Measurements from ENCODE around the gene ZNF410. TPM values are rescaled to one million over a fixed set of nuclear protein-coding genes. Genes with fewer than 3 reads are reported as not detected.
"Not testable (repeated sequence)": the region's sequence is repeated elsewhere in the genome, so short reads cannot be mapped to it uniquely, and the experiment has no call there.

ZNF410 gene
- 10 to 100 TPM; 54.2 to 56.5 TPM for total RNA-seq

GRCh38 chr14:73886449-73887317 is at the start of gene ZNF410:
Gene ZNF410, plus strand, starts transcription at chr14:73886859. Its CDS starts 5,317 bp downstream, at chr14:73892176.
- H3K27ac Mint-ChIP-seq: peak within 1 kb of the TSS; percentile 94
- no peaks in the 10 kb centered on the region for H3K9me3 Mint-ChIP-seq
- ChIA-PET CTCF (interaction anchor here (0.8 to 1.7 kb wide), 5 partner anchors 8 to 100 kb away, joined by 3 to 6 read pairs (median 3); partner anchors contain the start of genes COQ6 and FAM161B), POLR2A (interaction anchor here (0.7 to 3.2 kb wide), 27 partner anchors 10 to 396 kb away, joined by 3 to 35 read pairs (median 4); partner anchors contain the start of genes BBOF1, COQ6, ENTPD5 and FAM161B)
- peaks cover 17% of the 10 kb centered on the region for H3K36me3 Mint-ChIP-seq (ENCODE audit: low read depth)
- peaks cover 51% of the 10 kb centered on the region for H3K4me1 Mint-ChIP-seq
- no peaks in the 10 kb centered on the region for H3K27me3 Mint-ChIP-seq
- H3K4me3 Mint-ChIP-seq: peak within 1 kb of the TSS; percentile 96
- peak; percentile 88 for DNase-seq

GRCh38 chr14:73838293-73839034 is 48.2 kb upstream of the ZNF410 start:
- H3K27me3 Mint-ChIP-seq; H3K36me3 Mint-ChIP-seq (ENCODE audit: low read depth); H3K9me3 Mint-ChIP-seq; H3K27ac Mint-ChIP-seq; POLR2A ChIA-PET; H3K4me3 Mint-ChIP-seq; DNase-seq; H3K4me1 Mint-ChIP-seq: not testable (repeated sequence)
- CTCF ChIA-PET: interaction anchor here (0.6 kb wide), 1 partner anchor 333 kb away, joined by 3 read pairs; no protein-coding TSS in a partner anchor

GRCh38 chr14:73842201-73842600 is 44.5 kb upstream of the ZNF410 start:
- Mint-ChIP-seq H3K4me3 (no peak overlapping the region), H3K9me3 (no peaks in the 10 kb centered on the region), H3K36me3 (ENCODE audit: low read depth) (no peaks in the 10 kb centered on the region), H3K27me3 (peaks cover 7% of the 10 kb centered on the region), H3K4me1 (no peaks in the 10 kb centered on the region), H3K27ac (no peak overlapping the region)
- ChIA-PET CTCF (interaction anchor here (0.7 kb wide), 1 partner anchor 327 kb away, joined by 3 read pairs; no protein-coding TSS in a partner anchor), POLR2A (no interaction called here)
- no peak for DNase-seq

- POLR2A ChIA-PET: interaction anchor here (1.0 kb wide), 1 partner anchor 9 kb away, joined by 3 read pairs; the partner anchor contains the start of gene PTGR2
- Mint-ChIP-seq H3K36me3 (ENCODE audit: low read depth) (no peaks in the 10 kb centered on the region), H3K27ac (no peak overlapping the region), H3K4me1 (no peaks in the 10 kb centered on the region), H3K4me3 (no peak overlapping the region), H3K9me3 (no peaks in the 10 kb centered on the region), H3K27me3 (peaks cover 9% of the 10 kb centered on the region)
- no peak for DNase-seq
- CTCF ChIA-PET: interaction anchor here (0.7 kb wide), 1 partner anchor 328 kb away, joined by 3 read pairs; no protein-coding TSS in a partner anchor
Measured at GRCh38 chr14:73842851-73843250, 43.8 kb upstream of the ZNF410 start.

- H3K27ac Mint-ChIP-seq: no peak overlapping the region
- peaks cover 10% of the 10 kb centered on the region for H3K27me3 Mint-ChIP-seq
- DNase-seq: no peak
- no peaks in the 10 kb centered on the region for H3K9me3 Mint-ChIP-seq
- H3K4me3 Mint-ChIP-seq: no peak overlapping the region
- no peaks in the 10 kb centered on the region for H3K4me1 Mint-ChIP-seq
- POLR2A ChIA-PET: interaction anchor here (1.0 kb wide), 1 partner anchor 9 kb away, joined by 3 read pairs; the partner anchor contains the start of gene PTGR2
- H3K36me3 Mint-ChIP-seq (ENCODE audit: low read depth): no peaks in the 10 kb centered on the region
- CTCF ChIA-PET: no interaction called here
Measured at GRCh38 chr14:73843296-73843695, 43.4 kb upstream of the ZNF410 start.

- POLR2A ChIA-PET: no interaction called here
- peaks cover 10% of the 10 kb centered on the region for H3K4me1 Mint-ChIP-seq
- H3K36me3 Mint-ChIP-seq (ENCODE audit: low read depth): peaks cover 2% of the 10 kb centered on the region
- CTCF ChIA-PET: no interaction called here
- H3K9me3 Mint-ChIP-seq: no peaks in the 10 kb centered on the region
- no peak overlapping the region for H3K4me3 Mint-ChIP-seq
- no peak for DNase-seq
- no peak overlapping the region for H3K27ac Mint-ChIP-seq
- H3K27me3 Mint-ChIP-seq: peaks cover 10% of the 10 kb centered on the region
Measured at GRCh38 chr14:73846947-73847346, 39.7 kb upstream of the ZNF410 start.

- H3K4me1 Mint-ChIP-seq: peaks cover 22% of the 10 kb centered on the region
- no peak for DNase-seq
- H3K9me3 Mint-ChIP-seq: no peaks in the 10 kb centered on the region
- peak overlapping the region; percentile 95 for H3K27ac Mint-ChIP-seq
- peaks cover 5% of the 10 kb centered on the region for H3K27me3 Mint-ChIP-seq
- H3K36me3 Mint-ChIP-seq (ENCODE audit: low read depth): peaks cover 2% of the 10 kb centered on the region
- ChIA-PET POLR2A (interaction anchor here (0.8 to 3.6 kb wide), 10 partner anchors 36 to 360 kb away, joined by 3 to 27 read pairs (median 6); partner anchors contain the start of genes ACOT2, RIOX1 and ZNF410), CTCF (interaction anchor here (1.3 to 1.9 kb wide), 5 partner anchors 16 to 122 kb away, joined by 3 to 6 read pairs (median 5); no protein-coding TSS in a partner anchor)
- H3K4me3 Mint-ChIP-seq: peak overlapping the region; percentile 98
Measured at GRCh38 chr14:73851000-73851399, 35.7 kb upstream of the ZNF410 start.

GRCh38 chr14:73851567-73852382 is 34.9 kb upstream of the ZNF410 start, which contains the start of gene PTGR2:
Gene PTGR2, plus strand, starts transcription at chr14:73851831. Its CDS starts 7,032 bp downstream, at chr14:73858863.
- H3K27ac Mint-ChIP-seq: peak within 1 kb of the TSS; percentile 95
- POLR2A ChIA-PET: interaction anchor here (0.5 to 3.6 kb wide), 17 partner anchors 9 to 361 kb away, joined by 3 to 27 read pairs (median 4); partner anchors contain the start of genes ACOT2, PNMA1, RIOX1 and ZNF410
- CTCF ChIA-PET: interaction anchor here (0.6 to 1.9 kb wide), 9 partner anchors 15 to 123 kb away, joined by 3 to 6 read pairs (median 3); no protein-coding TSS in a partner anchor

GRCh38 chr14:73859145-73859544 is 27.5 kb upstream of the ZNF410 start:
- CTCF ChIA-PET: no interaction called here
- no peak overlapping the region for H3K4me3 Mint-ChIP-seq
- H3K27ac Mint-ChIP-seq: no peak overlapping the region
- POLR2A ChIA-PET: no interaction called here
- no peaks in the 10 kb centered on the region for H3K36me3 Mint-ChIP-seq (ENCODE audit: low read depth)
- no peaks in the 10 kb centered on the region for H3K27me3 Mint-ChIP-seq
- no peak for DNase-seq
- H3K9me3 Mint-ChIP-seq: no peaks in the 10 kb centered on the region
- no peaks in the 10 kb centered on the region for H3K4me1 Mint-ChIP-seq

More at GRCh38 chr14:73851567-73852382, 34.9 kb upstream of the ZNF410 start, which contains the start of gene PTGR2:
- Mint-ChIP-seq H3K9me3 (no peaks in the 10 kb centered on the region), H3K27me3 (peaks cover 5% of the 10 kb centered on the region), H3K36me3 (ENCODE audit: low read depth) (peaks cover 2% of the 10 kb centered on the region), H3K4me1 (peaks cover 22% of the 10 kb centered on the region), H3K4me3 (peak within 1 kb of the TSS; percentile 98)
- peak; percentile 88 for DNase-seq

- POLR2A ChIA-PET: no interaction called here
- Mint-ChIP-seq H3K27ac (no peak overlapping the region), H3K4me1 (no peaks in the 10 kb centered on the region), H3K9me3 (no peaks in the 10 kb centered on the region), H3K4me3 (no peak overlapping the region), H3K36me3 (ENCODE audit: low read depth) (no peaks in the 10 kb centered on the region), H3K27me3 (no peaks in the 10 kb centered on the region)
- no peak for DNase-seq
- CTCF ChIA-PET: no interaction called here
Measured at GRCh38 chr14:73861073-73861472, 25.6 kb upstream of the ZNF410 start.

- ChIA-PET CTCF (no interaction called here), POLR2A (no interaction called here)
- H3K36me3 Mint-ChIP-seq (ENCODE audit: low read depth): no peaks in the 10 kb centered on the region
- H3K4me1 Mint-ChIP-seq: no peaks in the 10 kb centered on the region
- H3K27ac Mint-ChIP-seq: no peak overlapping the region
- DNase-seq: no peak
- no peak overlapping the region for H3K4me3 Mint-ChIP-seq
- no peaks in the 10 kb centered on the region for H3K9me3 Mint-ChIP-seq
- no peaks in the 10 kb centered on the region for H3K27me3 Mint-ChIP-seq
Measured at GRCh38 chr14:73862480-73862879, 24.2 kb upstream of the ZNF410 start.

- no peaks in the 10 kb centered on the region for H3K27me3 Mint-ChIP-seq
- ChIA-PET POLR2A (no interaction called here), CTCF (no interaction called here)
- DNase-seq: no peak
- no peaks in the 10 kb centered on the region for H3K4me1 Mint-ChIP-seq
- H3K27ac Mint-ChIP-seq: no peak overlapping the region
- H3K36me3 Mint-ChIP-seq (ENCODE audit: low read depth): no peaks in the 10 kb centered on the region
- H3K4me3 Mint-ChIP-seq: no peak overlapping the region
- H3K9me3 Mint-ChIP-seq: no peaks in the 10 kb centered on the region
Measured at GRCh38 chr14:73863209-73863608, 23.4 kb upstream of the ZNF410 start.
